ENCODE data around the gene QPCT.

DNA sequence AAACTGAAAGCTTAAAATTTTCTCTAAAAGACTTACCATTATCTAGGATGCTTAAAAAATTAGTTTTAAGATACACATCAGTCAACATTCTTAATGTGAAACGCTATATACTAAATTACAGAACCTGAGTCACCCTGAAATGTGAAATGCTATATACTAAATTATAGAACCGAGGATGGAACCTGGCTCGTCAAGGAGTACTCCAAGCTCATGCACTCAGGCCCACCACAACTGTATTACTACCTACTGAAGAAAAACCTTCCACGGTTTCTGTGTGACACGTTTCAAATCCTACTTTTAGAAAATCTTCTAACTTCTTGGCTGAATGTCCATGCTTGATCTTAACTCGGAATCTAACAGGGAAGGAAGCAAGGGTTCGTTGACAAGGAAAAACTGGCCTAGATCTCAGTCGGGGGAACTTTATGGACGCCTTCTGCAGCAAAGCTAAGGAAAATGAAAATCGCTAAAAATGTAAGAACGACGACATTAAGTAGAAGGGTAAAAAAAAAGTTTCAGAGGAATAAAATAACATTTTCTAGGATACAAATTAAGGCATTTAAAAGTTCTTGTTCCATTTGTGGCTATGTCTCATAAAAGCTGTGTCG, 21.2 kb upstream of the QPCT start:
- TF ChIP-seq, protein P1, sequence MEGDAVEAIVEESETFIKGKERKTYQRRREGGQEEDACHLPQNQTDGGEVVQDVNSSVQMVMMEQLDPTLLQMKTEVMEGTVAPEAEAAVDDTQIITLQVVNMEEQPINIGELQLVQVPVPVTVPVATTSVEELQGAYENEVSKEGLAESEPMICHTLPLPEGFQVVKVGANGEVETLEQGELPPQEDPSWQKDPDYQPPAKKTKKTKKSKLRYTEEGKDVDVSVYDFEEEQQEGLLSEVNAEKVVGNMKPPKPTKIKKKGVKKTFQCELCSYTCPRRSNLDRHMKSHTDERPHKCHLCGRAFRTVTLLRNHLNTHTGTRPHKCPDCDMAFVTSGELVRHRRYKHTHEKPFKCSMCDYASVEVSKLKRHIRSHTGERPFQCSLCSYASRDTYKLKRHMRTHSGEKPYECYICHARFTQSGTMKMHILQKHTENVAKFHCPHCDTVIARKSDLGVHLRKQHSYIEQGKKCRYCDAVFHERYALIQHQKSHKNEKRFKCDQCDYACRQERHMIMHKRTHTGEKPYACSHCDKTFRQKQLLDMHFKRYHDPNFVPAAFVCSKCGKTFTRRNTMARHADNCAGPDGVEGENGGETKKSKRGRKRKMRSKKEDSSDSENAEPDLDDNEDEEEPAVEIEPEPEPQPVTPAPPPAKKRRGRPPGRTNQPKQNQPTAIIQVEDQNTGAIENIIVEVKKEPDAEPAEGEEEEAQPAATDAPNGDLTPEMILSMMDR (IDR thresholded peaks at IDR 0.05; ENCODE audit: low read depth, low read length): no peak
- TF ChIP-seq POLR2A (IDR thresholded peaks at IDR 0.05; ENCODE audit: extremely low read depth, insufficient read length): no peak
- no peak for TF ChIP-seq MYC (IDR thresholded peaks at IDR 0.05; ENCODE audit: low read depth, low read length)
- TF ChIP-seq MAX (IDR thresholded peaks at IDR 0.05; ENCODE audit: low read depth, low read length): no peak
